OCI-LY1 (cell line): ENCODE measurements around the gene FIZ1.

ENCODE experiments used
- EZH2 ChIP-seq: fragments of 200-600 bp; sonication (generic), shearing (Covaris generic); IDR thresholded peaks from 2 replicates; pipeline ENCODE4 v1.8.0; 2017; ENCODE audit warnings: borderline replicate concordance, mixed run types, mild to moderate bottlenecking, antibody characterized with exemption, low read length, moderate library complexity, mixed read lengths
- TF ChIP-seq, protein P1 (sequence below): fragments of 200-600 bp; sonication (generic), shearing (Covaris generic); IDR thresholded peaks from 2 replicates; pipeline ENCODE4 v1.5.1; 2017; ENCODE audit warnings: mild to moderate bottlenecking, antibody characterized with exemption, low read length, moderate library complexity, mixed read lengths

DNA sequence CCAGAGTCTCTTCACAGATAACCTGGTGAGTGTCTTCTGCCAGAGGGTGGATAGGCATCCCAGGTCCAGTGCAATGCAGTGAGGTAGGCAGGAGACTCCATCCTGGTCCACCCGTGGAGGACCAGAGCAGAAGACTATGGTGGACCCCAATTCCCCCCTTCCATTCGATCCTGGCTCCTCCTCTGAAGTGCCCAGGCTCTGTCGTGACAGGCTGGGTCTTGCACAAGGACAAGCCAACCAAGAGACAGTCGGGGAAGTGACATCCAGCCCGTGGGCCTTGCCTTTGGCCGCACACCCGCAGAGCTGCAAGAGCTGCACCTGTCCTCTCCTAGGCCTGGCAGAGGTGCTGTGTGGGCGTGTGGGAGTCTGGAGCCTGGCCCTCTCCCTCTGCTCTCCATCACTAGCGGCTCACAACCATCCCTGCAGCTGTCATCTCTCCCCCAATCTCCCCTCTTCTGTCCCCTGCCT lies 21.9 kb upstream of the FIZ1 start:
- TF ChIP-seq, protein P1, sequence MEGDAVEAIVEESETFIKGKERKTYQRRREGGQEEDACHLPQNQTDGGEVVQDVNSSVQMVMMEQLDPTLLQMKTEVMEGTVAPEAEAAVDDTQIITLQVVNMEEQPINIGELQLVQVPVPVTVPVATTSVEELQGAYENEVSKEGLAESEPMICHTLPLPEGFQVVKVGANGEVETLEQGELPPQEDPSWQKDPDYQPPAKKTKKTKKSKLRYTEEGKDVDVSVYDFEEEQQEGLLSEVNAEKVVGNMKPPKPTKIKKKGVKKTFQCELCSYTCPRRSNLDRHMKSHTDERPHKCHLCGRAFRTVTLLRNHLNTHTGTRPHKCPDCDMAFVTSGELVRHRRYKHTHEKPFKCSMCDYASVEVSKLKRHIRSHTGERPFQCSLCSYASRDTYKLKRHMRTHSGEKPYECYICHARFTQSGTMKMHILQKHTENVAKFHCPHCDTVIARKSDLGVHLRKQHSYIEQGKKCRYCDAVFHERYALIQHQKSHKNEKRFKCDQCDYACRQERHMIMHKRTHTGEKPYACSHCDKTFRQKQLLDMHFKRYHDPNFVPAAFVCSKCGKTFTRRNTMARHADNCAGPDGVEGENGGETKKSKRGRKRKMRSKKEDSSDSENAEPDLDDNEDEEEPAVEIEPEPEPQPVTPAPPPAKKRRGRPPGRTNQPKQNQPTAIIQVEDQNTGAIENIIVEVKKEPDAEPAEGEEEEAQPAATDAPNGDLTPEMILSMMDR = no peak
- no peak for TF ChIP-seq EZH2
